A673 (cell line): ENCODE results near the gene MICALL2. TPM values are rescaled to one million over a fixed set of nuclear protein-coding genes. Genes with fewer than 3 reads are reported as not detected.

Source experiments
- BruUV-seq: library from RNA; stranded (reverse); fragments of 400-500 nt; replicated peaks from 2 replicates; lab custom pipeline; 2021; lab: Mats Ljungman, UMichigan
- CTCF ChIA-PET: fragments of 300-600 bp; sonication (Branson Sonifier 250); formaldehyde crosslinking; loops from one replicate; lab custom pipeline; 2022; ENCODE audit warnings: antibody characterized with exemption; lab: Charles Lee
- POLR2A ChIA-PET: fragments of 300-600 bp; sonication (Branson Sonifier 250); formaldehyde crosslinking; loops from one replicate; lab custom pipeline; 2022; ENCODE audit warnings: antibody characterized with exemption; ENCODE audit not compliant: low non-redundant PET; lab: Charles Lee
- DNase-seq: peaks from one replicate; pipeline ENCODE4 v3.0.0-alpha.2; 2015; ENCODE audit warnings: low spot score
- H3K27ac ChIP-seq: fragments of 200-600 bp; sonication (generic); 2 replicates; pipeline ENCODE4 v1.5.1; 2016; ENCODE audit warnings: mixed run types, low read depth, mild to moderate bottlenecking, mixed read lengths, antibody characterized with exemption, low read length; ENCODE audit not compliant: poor library complexity, severe bottlenecking
- H3K27me3 ChIP-seq: fragments of 200-600 bp; sonication (generic); replicated peaks from 2 replicates; pipeline ENCODE4 v1.6.1; 2017; ENCODE audit warnings: mixed run types, low read depth, mild to moderate bottlenecking, mixed read lengths, antibody characterized with exemption, low read length; ENCODE audit not compliant: insufficient read depth, poor library complexity
- H3K36me3 ChIP-seq: fragments of 200-600 bp; sonication (generic); 2 replicates; pipeline ENCODE4 v1.6.1; 2016; ENCODE audit warnings: mixed run types, mild to moderate bottlenecking, mixed read lengths, antibody characterized with exemption, low read length; ENCODE audit not compliant: insufficient read depth, poor library complexity, severe bottlenecking
- H3K4me1 ChIP-seq: fragments of 200-600 bp; sonication (generic); 2 replicates; pipeline ENCODE4 v1.6.1; 2017; ENCODE audit warnings: mixed run types, mild to moderate bottlenecking, mixed read lengths, antibody characterized with exemption, low read length; ENCODE audit not compliant: insufficient read depth, poor library complexity, severe bottlenecking
- H3K4me3 ChIP-seq: fragments of 200-600 bp; sonication (generic); 2 replicates; pipeline ENCODE4 v1.5.1; 2016; ENCODE audit warnings: low read depth, mixed run types, mild to moderate bottlenecking, mixed read lengths, low read length; ENCODE audit not compliant: poor library complexity, severe bottlenecking
- H3K9me3 ChIP-seq: fragments of 200-600 bp; sonication (generic); 2 replicates; pipeline ENCODE4 v1.6.1; 2016; ENCODE audit warnings: mixed run types, low read depth, mild to moderate bottlenecking, mixed read lengths, antibody characterized with exemption, low read length; ENCODE audit not compliant: poor library complexity, severe bottlenecking
- CTCF ChIP-seq: fragments of 300-800, 200-600 bp; sonication (generic); conservative IDR thresholded peaks from 2 replicates; pipeline ENCODE4 v1.5.1; 2017; ENCODE audit warnings: low read depth, mild to moderate bottlenecking, antibody characterized with exemption, low read length, moderate library complexity, mixed read lengths
- EZH2 ChIP-seq: fragments of 200-600 bp; sonication (generic); IDR thresholded peaks from 2 replicates; pipeline ENCODE4 v1.6.1; 2017; ENCODE audit warnings: borderline replicate concordance, low read depth, mild to moderate bottlenecking, mixed read lengths, antibody characterized with exemption, low read length; ENCODE audit not compliant: poor library complexity, severe bottlenecking
- intact Hi-C: fragments of 100-400 bp; cut with micrococcal nuclease; formaldehyde crosslinking; loops from one replicate; pipeline ENCODE4 v1.10.0; 2022; ENCODE audit not compliant: unreplicated experiment
- total RNA-seq: library from RNA; stranded (reverse); gene quantifications from 2 replicates; pipeline ENCODE4 v1.2.3, GENCODE V29; 2021

The MICALL2 gene
- total RNA-seq, 1 experiment from 2014 or later, result 10.1 TPM

- Histone ChIP-seq H3K9me3 (no peaks in the 10 kb centered on the region), H3K4me3 (no peak overlapping the region), H3K27ac (no peak overlapping the region), H3K4me1 (no peaks in the 10 kb centered on the region), H3K36me3 (peaks cover 6% of the 10 kb centered on the region), H3K27me3 (no peaks in the 10 kb centered on the region)
- intact Hi-C loops, result no loop called here
- TF ChIP-seq CTCF (no peak), EZH2 (no peak)
- no TSS peak for BruUV-seq
- DNase-seq, result no peak
- ChIA-PET POLR2A (no interaction called here), CTCF (no interaction called here)
Observed at GRCh38 chr7:1478480-1478879, 19.2 kb upstream of the MICALL2 start.

GRCh38 chr7:1476859-1477258 lies 17.6 kb upstream of the MICALL2 start:
- intact Hi-C loops, result no loop called here
- Histone ChIP-seq H3K4me3 (no peak overlapping the region), H3K4me1 (no peaks in the 10 kb centered on the region), H3K9me3 (no peaks in the 10 kb centered on the region), H3K27ac (no peak overlapping the region), H3K36me3 (peaks cover 15% of the 10 kb centered on the region), H3K27me3 (no peaks in the 10 kb centered on the region)
- TF ChIP-seq CTCF (no peak), EZH2 (no peak)
- DNase-seq, result no peak
- POLR2A ChIA-PET, result no interaction called here
- CTCF ChIA-PET, result no interaction called here
- BruUV-seq, result no TSS peak

- ChIA-PET CTCF (no interaction called here), POLR2A (no interaction called here)
- H3K36me3 ChIP-seq, result peaks cover 15% of the 10 kb centered on the region
- no peaks in the 10 kb centered on the region for H3K4me1 ChIP-seq
- no peak overlapping the region for H3K27ac ChIP-seq
- DNase-seq, result no peak
- no peaks in the 10 kb centered on the region for H3K27me3 ChIP-seq
- intact Hi-C loops, result no loop called here
- no TSS peak for BruUV-seq
- TF ChIP-seq EZH2 (no peak), CTCF (no peak)
- no peaks in the 10 kb centered on the region for H3K9me3 ChIP-seq
- H3K4me3 ChIP-seq, result no peak overlapping the region
Observed at GRCh38 chr7:1475991-1476390, 16.7 kb upstream of the MICALL2 start.
